Erythroblast (primary cell): ENCODE measurements around the gene SAA4.

Experiments used
- GATA1 ChIP-seq: IDR thresholded peaks from 2 replicates; pipeline ENCODE4 v1.6.1; 2011; ENCODE audit warnings: low read depth, mild to moderate bottlenecking, control low read depth, low read length, moderate library complexity
- POLR2A ChIP-seq: IDR thresholded peaks from 2 replicates; pipeline ENCODE4 v1.6.1; 2011; ENCODE audit warnings: mild to moderate bottlenecking, low read length

DNA sequence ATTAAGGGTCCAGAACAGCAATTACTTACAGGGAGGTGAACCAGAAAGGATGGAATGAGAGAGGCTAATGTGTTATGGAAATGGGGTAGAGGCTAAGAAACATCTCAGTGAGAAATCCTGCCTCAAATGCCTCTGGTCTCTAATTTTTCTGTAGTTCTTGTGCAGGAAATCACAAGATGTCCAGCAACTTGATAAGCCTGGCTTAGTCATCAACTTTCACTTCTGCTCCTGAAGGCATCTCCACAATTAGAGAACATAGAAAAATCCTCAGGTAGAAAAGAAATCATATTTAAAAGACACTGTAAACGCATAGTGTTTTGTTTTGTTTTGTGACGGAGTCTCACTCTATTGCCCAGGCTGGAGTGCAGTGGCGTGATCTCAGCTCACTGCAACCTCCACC lies 45.2 kb downstream of the SAA4 start:
- no peak for TF ChIP-seq POLR2A
- TF ChIP-seq GATA1: no peak
